ENCODE measurements around the gene IGFL1.
"Not testable (repeated sequence)": the region's sequence is repeated elsewhere in the genome, so short reads cannot be mapped to it uniquely, and the experiment has no call there.

IGFL1 gene

DNA sequence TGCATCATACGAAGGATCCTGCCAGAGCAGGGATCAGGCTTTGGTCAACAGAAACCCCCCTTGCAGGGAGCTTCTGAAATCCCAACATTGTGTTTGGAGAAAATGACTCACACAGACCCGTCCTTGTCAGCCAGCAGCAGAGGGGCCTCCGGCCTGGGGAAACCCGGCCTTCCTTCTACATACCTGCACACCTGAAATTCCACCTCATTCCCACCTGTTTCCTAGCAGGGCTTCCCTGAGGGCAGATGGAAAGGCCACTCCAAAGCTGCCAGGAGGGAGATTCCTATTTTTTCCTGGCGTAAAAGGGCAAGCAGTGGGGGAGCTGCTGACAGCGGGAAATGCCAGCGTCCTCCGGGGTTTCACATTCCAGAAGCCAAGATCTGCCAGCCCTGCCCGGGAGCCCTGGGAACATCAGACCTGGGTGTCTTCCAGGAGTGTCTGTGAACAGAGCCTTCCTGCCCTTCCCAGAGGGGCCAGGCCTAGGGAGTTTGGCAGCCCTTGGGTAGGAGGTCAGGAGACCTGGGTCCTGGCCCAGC is 3.0 kb upstream of the IGFL1 start:
- no peak for DNase-seq

GRCh38 chr19:46232029-46232428 is 2.5 kb downstream of the IGFL1 start:
- no peak for DNase-seq

DNA sequence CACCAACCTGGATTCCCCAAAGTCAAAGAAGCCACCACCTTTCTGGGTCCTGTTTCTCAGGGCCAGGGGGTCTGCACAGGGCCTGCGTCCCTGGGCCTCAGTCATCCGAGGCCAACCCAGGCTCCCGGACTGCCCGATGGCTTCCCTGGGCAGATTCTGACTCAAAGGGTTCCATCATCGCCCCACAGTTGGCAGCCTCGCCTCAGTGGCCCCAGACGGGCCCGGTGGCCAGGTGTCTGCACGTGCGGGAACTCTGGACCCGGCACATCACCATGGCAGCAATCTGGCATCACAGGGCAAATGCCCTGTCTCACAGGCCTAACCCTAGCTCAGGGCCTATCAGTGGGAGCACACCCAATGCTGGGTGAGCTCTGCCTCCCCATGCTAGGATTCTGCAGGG is 2.9 kb downstream of the IGFL1 start:
- no peak for DNase-seq

DNA sequence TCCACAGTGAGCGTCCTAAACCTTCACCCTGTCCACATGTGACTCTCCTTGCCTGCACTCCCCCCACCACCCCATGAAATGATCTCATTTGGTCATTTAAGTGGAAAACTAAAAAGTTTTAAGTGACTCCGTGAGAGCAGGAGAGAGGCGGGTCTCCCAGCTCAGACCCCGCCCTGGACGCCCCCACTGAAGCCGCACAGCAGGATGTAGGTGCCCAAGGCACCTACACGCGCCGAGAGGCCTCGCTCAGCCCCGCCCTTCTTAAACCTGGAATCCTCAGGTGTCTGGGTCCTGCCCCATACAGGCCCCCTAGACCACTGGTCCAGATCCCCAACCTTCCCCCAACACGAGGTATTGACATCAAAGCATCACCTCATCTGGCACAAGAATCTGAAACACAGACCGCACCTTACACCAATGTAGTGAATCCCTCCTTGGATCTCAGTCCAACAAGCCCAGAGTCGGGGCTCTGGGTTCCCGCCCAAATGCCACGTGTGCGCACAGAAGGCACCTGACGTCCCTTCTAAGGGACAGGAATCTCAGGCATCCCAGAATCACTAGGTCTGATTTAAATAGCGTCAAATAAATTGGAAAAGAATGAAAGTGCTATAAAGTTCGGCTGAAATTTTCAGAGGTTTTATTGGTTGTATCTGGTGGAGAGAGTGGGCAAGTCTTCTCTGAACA is 3.5 kb downstream of the IGFL1 start:
- no peak for DNase-seq

- DNase-seq = not testable (repeated sequence)
Measured at GRCh38 chr19:46233871-46234270, 4.3 kb downstream of the IGFL1 start.

- not testable (repeated sequence) for DNase-seq
Measured at GRCh38 chr19:46238141-46238540, 8.6 kb downstream of the IGFL1 start.

DNA sequence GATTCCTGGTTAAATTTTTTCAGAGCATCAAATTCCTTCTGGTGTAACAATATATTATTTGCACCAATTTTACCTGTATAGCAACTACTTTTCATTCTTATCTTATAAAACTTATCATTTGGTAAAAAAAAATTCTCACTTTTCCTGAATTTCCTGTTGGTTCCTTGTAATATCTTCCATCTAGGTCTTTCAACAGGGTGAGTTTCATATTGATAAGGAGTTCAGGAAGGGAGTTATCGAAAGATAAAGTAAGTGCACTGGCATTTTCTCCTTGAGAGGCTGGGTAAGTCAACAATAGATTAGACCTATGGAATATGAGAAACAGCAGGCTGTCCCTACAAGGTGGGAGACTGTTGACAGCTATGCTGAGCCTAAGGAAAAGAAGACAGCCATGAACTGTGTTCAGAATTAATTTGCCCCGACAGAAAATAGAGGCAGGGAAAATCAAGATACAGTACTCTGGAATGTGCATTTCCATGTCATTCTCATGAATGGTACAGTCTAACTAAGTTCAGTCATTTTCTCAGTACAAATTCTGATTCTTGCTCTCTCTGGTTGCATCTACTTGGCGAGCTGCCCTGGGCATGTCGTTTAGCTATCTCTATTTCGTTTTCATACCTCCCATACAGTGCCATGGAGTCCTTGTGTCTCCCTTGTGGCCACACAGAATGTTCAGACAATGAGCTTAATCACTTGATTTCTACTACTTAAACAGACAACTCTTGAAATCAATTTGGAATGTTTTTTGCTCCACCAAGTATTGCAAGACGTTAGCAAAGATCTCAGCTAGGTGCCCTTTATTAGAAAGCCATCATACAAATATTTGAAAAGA is 9.9 kb downstream of the IGFL1 start:
- DNase-seq = no peak

- DNase-seq = no peak
Measured at GRCh38 chr19:46240693-46241092, 11.2 kb downstream of the IGFL1 start.

DNA sequence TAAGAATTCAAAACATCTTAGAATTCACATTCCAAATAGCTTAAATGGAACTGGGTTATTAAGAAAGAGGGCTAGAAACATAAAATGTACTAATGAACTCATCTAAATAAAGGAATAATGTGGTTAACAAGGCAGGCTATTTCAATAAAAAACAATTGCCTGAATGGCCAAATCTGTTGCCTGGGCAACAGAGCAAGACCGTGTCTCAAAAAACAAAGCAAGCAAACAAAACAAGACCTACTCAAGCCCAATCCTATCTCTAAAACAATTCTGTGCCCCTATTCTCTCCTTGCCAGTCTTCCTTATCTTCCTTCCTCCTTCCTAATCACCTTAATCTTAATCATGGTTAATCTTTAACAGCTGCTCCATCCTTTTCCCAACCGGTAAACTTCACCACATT is 12.1 kb downstream of the IGFL1 start:
- DNase-seq = no peak

GRCh38 chr19:46243081-46243654 is 13.6 kb downstream of the IGFL1 start:
- not testable (repeated sequence) for DNase-seq

- no peak for DNase-seq
Measured at GRCh38 chr19:46250076-46250735, 20.7 kb downstream of the IGFL1 start.

DNA sequence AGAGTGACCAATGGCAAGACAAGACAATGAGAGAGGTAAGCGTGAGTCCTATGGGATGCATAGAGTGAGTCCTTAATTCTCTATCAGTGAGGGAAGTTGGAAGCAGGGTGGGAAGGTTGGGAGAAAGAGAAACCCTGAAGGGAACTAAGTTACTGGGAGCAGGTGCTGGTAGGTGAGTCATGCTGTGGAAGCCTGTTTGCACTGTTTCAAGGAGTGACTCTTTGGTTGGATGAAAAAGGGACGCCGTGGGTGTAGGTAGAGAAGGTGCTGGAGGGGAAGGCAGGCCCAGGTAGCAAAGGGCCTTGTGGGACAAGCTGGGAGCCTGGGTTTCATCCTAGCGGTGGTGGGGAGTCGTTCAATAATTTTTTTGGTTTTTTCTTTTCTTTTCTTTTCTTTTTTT is 21.9 kb downstream of the IGFL1 start:
- DNase-seq = no peak

GRCh38 chr19:46254776-46255175 is 25.2 kb downstream of the IGFL1 start:
- peak in 1 of 2 experiments; percentile 4 for DNase-seq

- DNase-seq = no peak
Measured at GRCh38 chr19:46256855-46257254, 27.3 kb downstream of the IGFL1 start.

DNA sequence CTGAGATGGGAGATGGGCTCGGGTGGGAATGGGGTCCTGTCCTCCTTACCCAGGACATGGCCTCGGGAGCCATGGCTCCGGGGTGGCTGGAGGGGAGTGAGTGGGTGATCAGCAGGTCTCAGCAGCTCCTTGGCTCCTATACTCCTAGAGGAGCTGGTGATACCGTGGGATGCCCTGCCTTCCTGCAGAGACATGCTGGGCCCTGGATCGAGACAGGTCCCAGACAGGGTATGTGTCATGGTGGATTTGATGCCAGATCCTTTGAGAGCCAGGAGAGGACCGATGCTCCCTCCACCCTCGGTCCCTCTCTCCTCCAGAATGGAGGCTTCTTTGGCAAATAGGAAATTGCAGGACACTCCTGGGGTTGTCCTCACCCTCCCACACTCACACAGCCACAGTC is 32.0 kb downstream of the IGFL1 start:
- not testable (repeated sequence) for DNase-seq

DNA sequence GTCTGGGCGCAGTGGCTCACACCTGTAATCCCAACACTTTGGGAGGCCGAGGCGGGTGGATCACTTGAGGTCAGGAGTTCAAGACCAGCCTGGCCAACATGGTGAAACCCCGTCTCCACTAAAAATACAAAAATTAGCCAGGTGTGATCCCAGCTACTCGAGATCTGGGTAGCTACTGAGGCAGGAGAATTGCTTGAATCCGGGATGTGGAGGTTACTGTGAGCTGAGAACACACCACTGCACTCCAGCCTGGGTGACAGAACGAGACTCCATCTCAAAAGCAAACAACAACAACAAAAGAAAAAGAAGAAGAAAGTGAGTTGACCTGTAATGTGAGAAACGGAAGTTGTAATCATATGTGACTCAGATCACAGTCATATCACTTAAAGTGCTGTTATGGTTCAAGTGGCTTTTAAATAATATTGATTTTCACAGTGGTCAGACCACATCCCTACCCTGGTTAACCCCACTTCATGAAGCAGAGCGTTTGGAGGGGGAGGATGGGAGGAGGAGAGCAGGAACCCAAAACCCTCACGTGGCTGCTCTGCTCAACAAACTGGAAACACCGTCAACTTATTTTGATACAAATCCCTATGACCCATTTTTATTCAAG is 33.2 kb downstream of the IGFL1 start:
- peak in 1 of 2 experiments; percentile 21 for DNase-seq

- DNase-seq = not testable (repeated sequence)
Measured at GRCh38 chr19:46264801-46265200, 35.3 kb downstream of the IGFL1 start.

GRCh38 chr19:46265217-46265828 is 35.8 kb downstream of the IGFL1 start:
- peak; percentile 60 to 66 for DNase-seq

DNA sequence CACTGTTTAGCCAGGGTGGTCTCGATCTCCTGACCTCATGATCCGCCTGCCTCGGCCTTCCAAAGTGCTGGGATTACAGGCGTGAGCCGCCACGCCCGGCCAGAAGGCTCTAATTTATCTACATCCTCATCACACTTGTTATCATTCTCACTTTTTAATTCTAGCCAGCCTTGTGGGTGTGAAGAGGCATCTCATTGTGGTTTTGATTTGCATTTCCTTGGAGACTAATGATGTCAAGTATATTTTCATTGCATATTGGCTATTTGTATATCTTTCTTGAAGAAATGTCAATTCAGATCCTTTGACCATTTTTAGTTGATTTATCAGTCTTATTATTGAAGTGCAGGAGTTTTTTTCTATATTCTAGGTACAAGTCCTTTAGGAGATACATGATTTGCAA is 39.6 kb downstream of the IGFL1 start:
- no peak for DNase-seq

DNA sequence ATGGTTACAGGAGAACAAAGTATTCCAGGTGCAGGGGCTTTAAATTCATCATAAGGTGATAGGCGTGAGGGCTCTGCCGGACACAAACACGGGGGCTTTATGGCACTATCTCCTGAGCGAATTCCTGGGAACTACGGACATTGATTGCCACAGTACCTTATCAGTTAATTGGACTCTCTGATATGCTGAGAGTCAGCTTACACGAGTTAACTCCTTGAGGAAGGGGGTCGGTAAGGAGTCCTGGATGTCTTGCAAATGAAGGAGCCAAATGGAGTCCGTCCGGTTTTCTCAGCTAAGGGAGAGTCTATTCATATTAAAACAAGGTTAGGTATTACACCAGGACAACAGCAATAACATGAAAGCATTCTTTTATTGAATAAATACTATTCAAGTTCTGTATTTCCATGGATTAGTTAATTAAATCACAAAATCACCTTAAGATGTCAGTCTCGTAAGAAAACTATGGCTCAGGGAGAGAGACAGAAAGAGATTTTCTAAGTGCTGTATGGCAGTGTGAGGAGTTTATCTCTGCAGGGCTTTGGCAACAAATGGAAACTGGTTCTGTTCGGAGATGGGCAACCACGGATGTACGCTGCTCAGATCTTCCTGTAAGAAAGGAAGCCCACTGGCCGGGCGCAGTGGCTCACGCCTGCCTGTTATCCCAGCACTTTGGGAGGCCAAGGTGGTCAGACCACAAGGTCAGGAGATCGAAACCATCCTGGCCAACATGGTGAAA is 41.1 kb downstream of the IGFL1 start:
- no peak for DNase-seq

GRCh38 chr19:46271481-46272197 is 42.1 kb downstream of the IGFL1 start:
- DNase-seq = no peak
